Hepatocyte (in vitro differentiated cells): ENCODE data around the gene METAP1D. TPM values are rescaled to one million over a fixed set of nuclear protein-coding genes. Genes with fewer than 3 reads are reported as not detected.

Experiments
- DNase-seq: peaks from one replicate; pipeline ENCODE4 v3.0.0-alpha.2; 2016; ENCODE audit warnings: low spot score
- H2AFZ ChIP-seq: fragments of 200-600 bp; sonication (generic); 2 replicates; pipeline ENCODE4 v1.6.0; 2016; ENCODE audit warnings: antibody characterized with exemption, mild to moderate bottlenecking
- H3K27ac ChIP-seq: fragments of 200-600 bp; sonication (generic); 2 replicates; pipeline ENCODE4 v1.5.1; 2016; ENCODE audit warnings: mild to moderate bottlenecking
- H3K27me3 ChIP-seq: fragments of 200-600 bp; sonication (generic); 2 replicates; pipeline ENCODE4 v1.6.1; 2016
- H3K36me3 ChIP-seq: fragments of 200-600 bp; sonication (generic); replicated peaks from 2 replicates; pipeline ENCODE4 v1.5.1; 2016; ENCODE audit warnings: low read depth; ENCODE audit not compliant: insufficient read depth
- H3K4me1 ChIP-seq: fragments of 200-600 bp; sonication (generic); 2 replicates; pipeline ENCODE4 v1.5.1; 2016; ENCODE audit warnings: mild to moderate bottlenecking, moderate library complexity; ENCODE audit not compliant: insufficient read depth
- H3K4me2 ChIP-seq: fragments of 200-600 bp; sonication (generic); 2 replicates; pipeline ENCODE4 v1.6.0; 2016
- H3K4me3 ChIP-seq: fragments of 200-600 bp; sonication (generic); 2 replicates; pipeline ENCODE4 v1.5.1; 2016; ENCODE audit warnings: mild to moderate bottlenecking
- H3K79me2 ChIP-seq: fragments of 200-600 bp; sonication (generic); 2 replicates; pipeline ENCODE4 v1.6.0; 2017; ENCODE audit warnings: mild to moderate bottlenecking
- H3K9me2 ChIP-seq: fragments of 200-600 bp; sonication (generic); replicated peaks from 2 replicates; pipeline ENCODE4 v1.6.0; 2017; ENCODE audit warnings: mild to moderate bottlenecking; ENCODE audit not compliant: insufficient read depth
- H3K9me3 ChIP-seq: fragments of 200-600 bp; sonication (generic); 2 replicates; pipeline ENCODE4 v1.5.1; 2016; ENCODE audit warnings: low read depth, mild to moderate bottlenecking
- H4K20me1 ChIP-seq: fragments of 200-600 bp; sonication (generic); 2 replicates; pipeline ENCODE4 v1.6.0; 2016; ENCODE audit warnings: mild to moderate bottlenecking; ENCODE audit not compliant: insufficient read depth, poor library complexity, severe bottlenecking
- EZH2 ChIP-seq: fragments of 200-600 bp; sonication (generic); IDR thresholded peaks from 2 replicates; pipeline ENCODE4 v1.6.1; 2016; ENCODE audit warnings: antibody characterized with exemption, mild to moderate bottlenecking, borderline replicate concordance
- EZH2phosphoT487 ChIP-seq: fragments of 200-600 bp; sonication (generic); IDR thresholded peaks from one replicate; pipeline ENCODE4 v1.6.1; 2018; ENCODE audit warnings: antibody characterized with exemption, mild to moderate bottlenecking, low read depth, moderate library complexity; ENCODE audit not compliant: unreplicated experiment, severe bottlenecking
- WGBS: methylation state at CpG from one replicate; pipeline ENCODE4 v1.1.6; 2016; ENCODE audit warnings: low lambda C conversion rate; ENCODE audit errors: missing lambda C conversion rate; 5-methylcytosine and 5-hydroxymethylcytosine counted together
- polyA plus RNA-seq: library from polyadenylated mRNA; unstranded; fragments of >200 nt; fragmentation: Nextera tagmentation; extraction: Ambion mirVana; gene quantifications from 2 replicates; pipeline ENCODE4 v1.2.1, GENCODE V29; 2016
- total RNA-seq: library from RNA; depleted of rRNA; stranded (reverse); fragments of >200 nt; gene quantifications from 2 replicates; pipeline ENCODE4 v1.2.3, GENCODE V29; 2014
- TF ChIP-seq, protein P1 (sequence below): fragments of 200-600 bp; sonication (generic); IDR thresholded peaks from 2 replicates; pipeline ENCODE4 v1.5.1; 2016; ENCODE audit warnings: antibody characterized with exemption, mild to moderate bottlenecking; ENCODE audit not compliant: poor library complexity

The METAP1D gene
- total and polyA plus RNA-seq, 2 experiments from 2014 or later, result 2.8 to 6.0 TPM

DNA sequence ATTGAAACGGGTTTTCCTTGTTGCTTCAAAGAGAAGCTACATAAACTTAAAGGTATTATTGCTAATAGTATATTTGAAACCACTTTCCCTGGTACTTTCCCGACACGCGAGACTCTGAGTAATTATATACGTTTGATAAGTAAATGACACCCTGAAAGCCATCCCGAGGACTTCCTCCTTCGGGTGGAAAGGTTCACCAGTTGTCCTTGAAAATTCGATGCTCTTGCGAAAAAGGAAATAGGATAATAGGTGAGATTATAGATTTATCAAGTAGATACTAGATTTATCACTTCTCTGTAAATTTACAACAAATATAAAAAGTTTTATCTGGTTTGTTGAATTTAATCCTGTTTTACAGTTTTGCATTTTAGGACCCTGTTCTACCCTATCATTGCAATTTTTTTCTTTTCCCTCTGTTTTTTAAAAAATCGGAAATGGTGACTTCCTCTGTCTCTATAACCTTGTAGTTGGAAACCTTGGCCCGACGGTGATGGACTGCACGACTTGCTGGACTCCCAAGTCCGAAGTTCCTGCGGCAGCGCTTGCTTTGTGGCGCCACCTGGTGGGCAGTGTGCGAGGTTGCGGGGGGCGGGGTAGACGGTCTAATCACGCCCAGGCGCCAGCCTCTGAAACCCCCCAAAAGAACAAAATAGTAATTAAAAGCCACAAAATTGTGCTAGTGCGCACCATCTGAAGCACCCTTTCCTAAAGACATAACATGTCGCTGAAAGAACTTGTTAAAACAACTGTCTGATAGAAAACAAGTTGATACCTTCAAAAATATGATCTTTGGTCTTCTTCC, 103.9 kb downstream of the METAP1D start:
- Histone ChIP-seq H3K9me3 (no peaks in the 10 kb centered on the region), H3K27ac (no peak overlapping the region), H3K4me3 (peak overlapping the region; percentile 59), H3K27me3 (peaks cover 95% of the 10 kb centered on the region), H3K9me2 (no peaks in the 10 kb centered on the region), H3K4me1 (peaks cover 48% of the 10 kb centered on the region), H3K36me3 (no peaks in the 10 kb centered on the region), H3K79me2 (no peaks in the 10 kb centered on the region), H2AFZ (peak overlapping the region; percentile 63), H4K20me1 (no peaks in the 10 kb centered on the region), H3K4me2 (peak overlapping the region; percentile 96)
- no peak for TF ChIP-seq EZH2phosphoT487
- TF ChIP-seq, protein P1, sequence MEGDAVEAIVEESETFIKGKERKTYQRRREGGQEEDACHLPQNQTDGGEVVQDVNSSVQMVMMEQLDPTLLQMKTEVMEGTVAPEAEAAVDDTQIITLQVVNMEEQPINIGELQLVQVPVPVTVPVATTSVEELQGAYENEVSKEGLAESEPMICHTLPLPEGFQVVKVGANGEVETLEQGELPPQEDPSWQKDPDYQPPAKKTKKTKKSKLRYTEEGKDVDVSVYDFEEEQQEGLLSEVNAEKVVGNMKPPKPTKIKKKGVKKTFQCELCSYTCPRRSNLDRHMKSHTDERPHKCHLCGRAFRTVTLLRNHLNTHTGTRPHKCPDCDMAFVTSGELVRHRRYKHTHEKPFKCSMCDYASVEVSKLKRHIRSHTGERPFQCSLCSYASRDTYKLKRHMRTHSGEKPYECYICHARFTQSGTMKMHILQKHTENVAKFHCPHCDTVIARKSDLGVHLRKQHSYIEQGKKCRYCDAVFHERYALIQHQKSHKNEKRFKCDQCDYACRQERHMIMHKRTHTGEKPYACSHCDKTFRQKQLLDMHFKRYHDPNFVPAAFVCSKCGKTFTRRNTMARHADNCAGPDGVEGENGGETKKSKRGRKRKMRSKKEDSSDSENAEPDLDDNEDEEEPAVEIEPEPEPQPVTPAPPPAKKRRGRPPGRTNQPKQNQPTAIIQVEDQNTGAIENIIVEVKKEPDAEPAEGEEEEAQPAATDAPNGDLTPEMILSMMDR, result peak; percentile 85
- WGBS, result 5% methylated on average over 25 of the region's 25 CpGs
- peak; percentile 87 for DNase-seq

DNA sequence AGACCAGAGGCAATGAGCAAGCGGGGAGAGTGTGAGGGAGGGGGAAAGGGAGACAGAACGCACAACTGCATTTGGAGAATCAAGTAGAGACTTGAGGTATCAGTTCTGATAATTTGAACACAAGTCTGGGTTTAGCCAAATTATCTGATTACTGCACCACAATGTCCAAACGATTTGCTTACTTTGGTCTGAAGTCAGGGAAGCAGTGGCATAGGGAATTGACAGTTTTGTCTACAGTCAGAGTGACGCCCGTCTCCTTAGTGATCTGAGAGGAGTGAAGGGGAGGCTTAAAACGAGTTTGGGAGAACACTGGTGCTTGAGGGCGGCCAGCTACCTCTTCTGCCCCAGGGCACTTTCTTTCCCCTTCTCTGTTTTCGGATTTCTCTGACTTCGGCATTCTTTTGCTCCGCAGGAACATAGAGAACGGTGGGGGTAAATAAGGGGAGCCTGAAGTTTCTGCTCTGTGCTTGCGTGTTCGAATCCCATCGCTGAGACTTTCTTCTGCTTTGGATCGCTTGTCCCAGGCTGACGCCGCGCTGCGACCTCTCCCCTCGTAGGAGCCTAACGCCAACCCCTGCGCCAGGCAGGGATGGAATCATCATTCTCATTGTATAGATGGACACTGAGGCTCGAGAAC, 105.8 kb downstream of the METAP1D start:
- DNase-seq, result no peak
- no peak overlapping the region for H2AFZ ChIP-seq
- peaks cover 86% of the 10 kb centered on the region for H3K27me3 ChIP-seq
- H3K36me3 ChIP-seq, result no peaks in the 10 kb centered on the region
- TF ChIP-seq EZH2 (peak; percentile 95), EZH2phosphoT487 (no peak)
- TF ChIP-seq, protein P1, result no peak
- no peaks in the 10 kb centered on the region for H3K9me3 ChIP-seq
- H3K79me2 ChIP-seq, result no peaks in the 10 kb centered on the region
- peaks cover 33% of the 10 kb centered on the region for H3K4me1 ChIP-seq
- H4K20me1 ChIP-seq, result no peaks in the 10 kb centered on the region
- 11% methylated on average over 23 of the region's 23 CpGs for WGBS
- H3K4me3 ChIP-seq, result no peak overlapping the region
- H3K4me2 ChIP-seq, result peak overlapping the region; percentile 71
- no peak overlapping the region for H3K27ac ChIP-seq
- H3K9me2 ChIP-seq, result no peaks in the 10 kb centered on the region

DNA sequence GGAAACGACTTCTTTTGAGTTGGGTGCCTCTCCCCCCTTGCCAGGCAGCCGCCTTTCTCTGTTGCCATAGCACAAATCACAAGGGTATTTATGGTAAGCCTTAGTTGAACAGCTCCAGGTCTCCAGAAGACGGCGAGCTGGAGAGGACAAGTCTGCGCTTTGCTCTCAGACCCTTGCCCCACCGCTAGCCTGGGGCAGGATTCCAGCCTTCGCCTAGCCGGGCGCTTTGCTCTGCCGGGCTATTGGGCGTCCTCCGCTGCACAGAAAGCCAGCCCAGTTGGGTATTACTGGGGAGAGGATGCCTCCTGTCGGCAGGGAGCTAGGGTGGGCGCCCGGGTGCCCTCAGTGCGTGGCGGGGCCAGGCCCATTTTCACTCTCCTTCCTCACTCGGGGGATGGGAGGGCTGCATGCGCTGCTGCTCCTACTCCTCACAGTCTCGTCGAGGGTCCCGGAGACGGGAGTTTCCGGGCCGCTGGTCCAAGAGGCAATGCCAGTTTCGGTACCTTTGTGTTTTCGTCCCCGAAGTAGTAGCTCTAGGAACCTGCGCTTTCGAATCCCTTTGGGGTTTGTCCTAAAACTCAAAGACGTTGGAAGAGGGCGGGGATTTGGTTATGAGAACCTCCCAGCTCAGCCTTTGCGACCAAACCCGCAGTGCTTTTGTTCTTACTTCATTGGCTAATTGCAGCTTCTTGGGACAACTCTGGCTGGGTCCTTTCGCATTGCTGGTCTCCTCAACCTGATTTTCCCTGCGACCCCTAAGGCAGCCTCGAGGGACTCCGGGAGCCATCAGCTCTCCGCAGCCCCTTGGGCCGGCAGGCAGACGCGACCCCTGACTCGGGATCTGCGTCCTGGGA, 106.6 kb downstream of the METAP1D start:
- H4K20me1 ChIP-seq, result no peaks in the 10 kb centered on the region
- H2AFZ ChIP-seq, result peak overlapping the region; percentile 40
- H3K27me3 ChIP-seq, result peaks cover 79% of the 10 kb centered on the region
- peak; percentile 48 for DNase-seq
- TF ChIP-seq EZH2, result peak; percentile 50
- TF ChIP-seq, protein P1, result peak; percentile 41
- no peak for TF ChIP-seq EZH2phosphoT487
- no peak overlapping the region for H3K4me3 ChIP-seq
- peaks cover 26% of the 10 kb centered on the region for H3K4me1 ChIP-seq
- H3K9me3 ChIP-seq, result no peaks in the 10 kb centered on the region
- no peaks in the 10 kb centered on the region for H3K36me3 ChIP-seq
- no peaks in the 10 kb centered on the region for H3K79me2 ChIP-seq
- H3K4me2 ChIP-seq, result peak overlapping the region; percentile 71
- 6% methylated on average over 44 of the region's 44 CpGs for WGBS
- H3K9me2 ChIP-seq, result no peaks in the 10 kb centered on the region
- H3K27ac ChIP-seq, result no peak overlapping the region
